ENCODE data around the gene SUMO2. TPM values are rescaled to one million over a fixed set of nuclear protein-coding genes. Genes with fewer than 3 reads are reported as not detected.

SUMO2 gene
- total and polyA plus RNA-seq, 2 of the 13 experiments (the other 11 are each of a cell fraction or from before 2014, with no cell fraction given): 337 to 553 TPM

DNA sequence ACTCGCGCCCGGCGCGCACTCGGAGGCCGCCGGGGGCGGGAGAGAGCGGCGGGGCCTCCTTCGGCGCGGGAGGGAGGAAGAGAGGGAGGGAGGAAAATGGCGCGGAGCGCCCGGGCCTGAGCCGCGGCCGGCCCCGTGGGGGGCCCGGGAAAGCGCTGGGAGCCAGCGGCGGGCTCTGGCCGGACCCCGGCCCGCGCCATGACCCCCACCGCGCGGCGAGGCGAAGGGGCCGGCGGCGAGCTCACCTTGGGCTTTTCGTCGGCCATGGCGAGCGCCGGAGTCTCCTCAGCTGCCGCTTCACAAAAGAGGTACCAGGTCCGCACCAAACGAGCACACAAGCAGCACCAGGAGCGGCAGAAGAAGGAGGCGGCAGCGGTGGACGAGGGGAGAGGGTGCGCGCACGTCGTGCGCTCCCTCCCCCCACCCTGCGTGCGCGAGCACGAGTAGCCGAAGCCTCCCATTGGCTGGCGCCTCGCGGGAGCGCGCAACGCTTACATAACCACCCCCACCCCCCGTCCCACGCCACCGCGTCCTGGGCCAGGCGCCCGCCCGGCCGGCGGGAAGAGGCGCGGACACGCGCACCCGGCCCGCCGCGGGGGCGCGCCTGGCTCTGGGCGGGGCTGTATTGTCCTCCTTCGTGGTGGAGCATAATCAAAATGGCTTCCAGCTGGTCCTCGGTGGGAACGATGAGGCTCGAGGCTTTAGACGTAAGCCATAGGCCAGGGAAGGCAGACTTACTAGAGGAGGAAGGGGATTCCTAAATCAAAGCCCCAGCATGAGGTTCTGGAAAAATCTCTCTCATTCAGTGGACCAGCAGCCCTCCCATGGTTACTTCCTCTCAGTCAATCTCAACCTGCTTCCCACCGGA is at the start of gene SUMO2 (continued):
- TF ChIP-seq ZNF619 (CRISPR knock-in tag; IDR thresholded peaks at IDR 0.05): no peak
- no peak for TF ChIP-seq ZBTB8A (CRISPR knock-in tag; IDR thresholded peaks at IDR 0.05; ENCODE audit: borderline replicate concordance, low read depth)
- TF ChIP-seq PITX1 (CRISPR knock-in tag; IDR thresholded peaks at IDR 0.05): no peak
- TF ChIP-seq ZNF607 (CRISPR knock-in tag; IDR thresholded peaks at IDR 0.05; ENCODE audit: borderline replicate concordance): peak; percentile 38; the same call in 1 of the 2 replicates
- TF ChIP-seq, protein P1, sequence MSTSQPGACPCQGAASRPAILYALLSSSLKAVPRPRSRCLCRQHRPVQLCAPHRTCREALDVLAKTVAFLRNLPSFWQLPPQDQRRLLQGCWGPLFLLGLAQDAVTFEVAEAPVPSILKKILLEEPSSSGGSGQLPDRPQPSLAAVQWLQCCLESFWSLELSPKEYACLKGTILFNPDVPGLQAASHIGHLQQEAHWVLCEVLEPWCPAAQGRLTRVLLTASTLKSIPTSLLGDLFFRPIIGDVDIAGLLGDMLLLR (CRISPR knock-in tag; IDR thresholded peaks at IDR 0.05): peak; percentile 7
- TF ChIP-seq CENPX (CRISPR knock-in tag; IDR thresholded peaks at IDR 0.05): no peak
- TF ChIP-seq ZNF776 (CRISPR knock-in tag; IDR thresholded peaks at IDR 0.05): peak; percentile 70; the same call in 1 of the 2 replicates
- no peak for TF ChIP-seq AGO1 (IDR thresholded peaks at IDR 0.05; ENCODE audit: low read depth, low read length, poor library complexity, severe bottlenecking)
- TF ChIP-seq SP1 (IDR thresholded peaks at IDR 0.05): no peak
- TF ChIP-seq SP1 (CRISPR knock-in tag; IDR thresholded peaks at IDR 0.05): 0 out of 2 replicates have a peak, but pooled peaks have one; percentile 57
- 0 out of 2 replicates have a peak, but pooled peaks have one; percentile 55 for TF ChIP-seq HOXA9 (CRISPR knock-in tag; IDR thresholded peaks at IDR 0.05; ENCODE audit: borderline replicate concordance)
- no peak; the same call in 1 of the 2 replicates for TF ChIP-seq TBP (CRISPR knock-in tag; IDR thresholded peaks at IDR 0.05)
- TF ChIP-seq SSRP1 (CRISPR knock-in tag; IDR thresholded peaks at IDR 0.05): peak; percentile 42; the same call in 1 of the 2 replicates
- TF ChIP-seq MED13 (CRISPR knock-in tag; IDR thresholded peaks at IDR 0.05): 0 out of 2 replicates have a peak, but pooled peaks have one; percentile 23
- peak; percentile 48 for TF ChIP-seq SP4 (CRISPR knock-in tag; IDR thresholded peaks at IDR 0.05)
- TF ChIP-seq ARNTL (CRISPR knock-in tag; IDR thresholded peaks at IDR 0.05): peak; percentile 69
- TF ChIP-seq NFIC (IDR thresholded peaks at IDR 0.05; ENCODE audit: low read length): no peak; the same call in 1 of the 2 replicates
- no peak for TF ChIP-seq CBX2 (IDR thresholded peaks at IDR 0.05; ENCODE audit: low read depth, low read length)
- no peak for TF ChIP-seq CBX2 (CRISPR knock-in tag; IDR thresholded peaks at IDR 0.05; ENCODE audit: low read depth)
- TF ChIP-seq, protein P2, sequence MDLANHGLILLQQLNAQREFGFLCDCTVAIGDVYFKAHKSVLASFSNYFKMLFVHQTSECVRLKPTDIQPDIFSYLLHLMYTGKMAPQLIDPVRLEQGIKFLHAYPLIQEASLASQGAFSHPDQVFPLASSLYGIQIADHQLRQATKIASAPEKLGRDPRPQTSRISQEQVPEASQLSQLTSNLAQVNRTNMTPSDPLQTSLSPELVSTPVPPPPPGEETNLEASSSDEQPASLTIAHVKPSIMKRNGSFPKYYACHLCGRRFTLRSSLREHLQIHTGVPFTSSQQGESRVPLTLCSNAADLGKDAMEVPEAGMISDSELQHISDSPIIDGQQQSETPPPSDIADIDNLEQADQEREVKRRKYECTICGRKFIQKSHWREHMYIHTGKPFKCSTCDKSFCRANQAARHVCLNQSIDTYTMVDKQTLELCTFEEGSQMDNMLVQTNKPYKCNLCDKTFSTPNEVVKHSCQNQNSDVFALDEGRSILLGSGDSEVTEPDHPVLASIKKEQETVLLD (CRISPR knock-in tag; IDR thresholded peaks at IDR 0.05; ENCODE audit: low read depth): peak; percentile 34; the same call in 1 of the 2 replicates
- peak; percentile 31; the same call in 1 of the 2 replicates for TF ChIP-seq RARA (CRISPR knock-in tag; IDR thresholded peaks at IDR 0.05)
- TF ChIP-seq, protein P3, sequence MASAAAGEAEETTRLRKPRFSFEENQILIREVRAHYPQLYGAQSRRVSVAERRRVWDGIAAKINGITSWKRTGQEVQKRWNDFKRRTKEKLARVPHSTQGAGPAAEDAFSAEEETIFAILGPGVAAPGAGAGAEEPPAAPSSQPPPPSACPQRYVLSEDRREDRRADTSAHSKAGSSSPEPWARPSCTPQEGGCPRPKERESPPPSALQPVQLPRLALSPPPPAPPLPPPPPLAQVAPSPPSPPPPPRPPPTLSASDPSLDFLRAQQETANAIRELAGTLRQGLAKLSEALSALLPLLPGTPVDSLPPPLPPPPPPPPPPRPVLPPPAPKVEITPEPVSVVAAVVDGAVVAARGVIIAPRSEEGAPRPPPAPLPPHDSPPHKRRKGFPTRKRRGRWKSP (CRISPR knock-in tag; IDR thresholded peaks at IDR 0.05): peak; percentile 39
- TF ChIP-seq TAF1 (CRISPR knock-in tag; IDR thresholded peaks at IDR 0.05): peak; percentile 96
- TF ChIP-seq ZNF790 (CRISPR knock-in tag; IDR thresholded peaks at IDR 0.05; ENCODE audit: borderline replicate concordance): no peak
- TF ChIP-seq KLF15 (CRISPR knock-in tag; IDR thresholded peaks at IDR 0.05; ENCODE audit: borderline replicate concordance): 0 out of 2 replicates have a peak, but pooled peaks have one; percentile 19
- peak; percentile 90; the same call in 1 of the 2 replicates for TF ChIP-seq ZIK1 (CRISPR knock-in tag; IDR thresholded peaks at IDR 0.05; ENCODE audit: borderline replicate concordance, low read depth)

All from HepG2 (cell line).